IMR-90 (cell line): ENCODE results near the gene CORO1C. TPM values are rescaled to one million over a fixed set of nuclear protein-coding genes. Genes with fewer than 3 reads are reported as not detected.
A peak's percentile ranks its signal among the peaks of the same experiment; 100 is the strongest.

ENCODE experiments used
- ATAC-seq: fragments of 200-7000 bp; cut with Tn5 transposase; 2 replicates; pipeline ENCODE4 v1.9.1; 2020; ENCODE audit warnings: low read depth, mild to moderate bottlenecking, moderate library complexity
- BruUV-seq: library from RNA; stranded (reverse); fragments of 400-500 nt; replicated peaks from 2 replicates; lab custom pipeline; 2021; lab: Mats Ljungman, UMichigan
- CTCF ChIA-PET: fragments of 300-600 bp; formaldehyde crosslinking; extraction: SDS; loops from one replicate; lab custom pipeline; 2021; ENCODE audit warnings: antibody characterized with exemption; lab: Yijun Ruan, JAX
- POLR2A ChIA-PET: fragments of 300-600 bp; sonication (Branson Sonifier 250); formaldehyde crosslinking; loops from one replicate; lab custom pipeline; 2022; ENCODE audit warnings: antibody characterized with exemption; ENCODE audit not compliant: unreplicated experiment; lab: Charles Lee
- DNase-seq: peaks from one replicate; pipeline ENCODE4 v3.0.0; 2013
- H2AFZ ChIP-seq: replicated peaks from 2 replicates; pipeline ENCODE3; 2013; ENCODE audit warnings: low read length, mild to moderate bottlenecking; ENCODE audit not compliant: poor library complexity
- H2AK5ac ChIP-seq: 2 replicates; pipeline ENCODE4 v1.6.1; 2013; ENCODE audit warnings: low read depth, low read length, inconsistent platforms
- H2AK9ac ChIP-seq: replicated peaks from 2 replicates; pipeline ENCODE3; 2013; ENCODE audit warnings: mild to moderate bottlenecking, low read depth, low read length, moderate library complexity; ENCODE audit not compliant: poor library complexity
- H2BK120ac ChIP-seq: 2 replicates; pipeline ENCODE4 v1.6.1; 2013; ENCODE audit warnings: low read depth, low read length, inconsistent platforms
- H2BK15ac ChIP-seq: 3 replicates; pipeline ENCODE4 v1.6.1; 2013; ENCODE audit warnings: low read depth, low read length, inconsistent platforms
- H2BK20ac ChIP-seq: 2 replicates; pipeline ENCODE4 v1.6.1; 2013; ENCODE audit warnings: low read depth, mild to moderate bottlenecking, inconsistent platforms, low read length, moderate library complexity
- H2BK5ac ChIP-seq: 2 replicates; pipeline ENCODE4 v1.6.1; 2013; ENCODE audit warnings: mild to moderate bottlenecking, low read depth, low read length, inconsistent platforms; ENCODE audit not compliant: poor library complexity, severe bottlenecking
- H3K14ac ChIP-seq: replicated peaks from 2 replicates; pipeline ENCODE4 v1.6.1; 2013; ENCODE audit warnings: low read depth, low read length, inconsistent platforms
- H3K18ac ChIP-seq: 2 replicates; pipeline ENCODE4 v1.6.1; 2013; ENCODE audit warnings: low read depth, low read length, control low read depth
- H3K23ac ChIP-seq: 2 replicates; pipeline ENCODE4 v1.6.1; 2013; ENCODE audit warnings: low read depth, low read length, inconsistent platforms
- H3K27ac ChIP-seq: 2 replicates; pipeline ENCODE4 v1.5.1; 2013; ENCODE audit warnings: mild to moderate bottlenecking, control low read depth, low read length; ENCODE audit not compliant: insufficient read depth
- H3K27me3 ChIP-seq: 2 replicates; pipeline ENCODE4 v1.6.1; 2013; ENCODE audit warnings: low read length; ENCODE audit not compliant: control insufficient read depth, insufficient read depth
- H3K36me3 ChIP-seq: 2 replicates; pipeline ENCODE4 v1.6.1; 2013; ENCODE audit warnings: low read length, mixed read lengths; ENCODE audit not compliant: control insufficient read depth, insufficient read depth
- H3K4ac ChIP-seq: 2 replicates; pipeline ENCODE4 v1.6.1; 2013; ENCODE audit warnings: low read depth, low read length, inconsistent platforms
- H3K4me1 ChIP-seq: 2 replicates; pipeline ENCODE4 v1.6.1; 2013; ENCODE audit warnings: low read length, mixed read lengths; ENCODE audit not compliant: control insufficient read depth, insufficient read depth
- H3K4me2 ChIP-seq: 2 replicates; pipeline ENCODE4 v1.6.1; 2013; ENCODE audit warnings: low read depth, mild to moderate bottlenecking, control low read depth, low read length, moderate library complexity
- H3K4me3 ChIP-seq: 2 replicates; pipeline ENCODE4 v1.5.1; 2013; ENCODE audit warnings: low read depth, mild to moderate bottlenecking, control low read depth, low read length, moderate library complexity; ENCODE audit not compliant: insufficient read depth
- H3K56ac ChIP-seq: 2 replicates; pipeline ENCODE4 v1.6.1; 2013; ENCODE audit warnings: low read length, inconsistent platforms; ENCODE audit not compliant: insufficient read depth; ENCODE audit errors: extremely low read depth
- H3K79me1 ChIP-seq, 2 experiments: 2 replicates each; pipeline ENCODE4 v1.6.1; 2013; ENCODE audit warnings: low read length in 2 of 2, inconsistent platforms in 1 of 2, low read depth in 1 of 2
- H3K9ac ChIP-seq: 2 replicates; pipeline ENCODE4 v1.6.1; 2013; ENCODE audit warnings: low read depth, low read length, control low read depth
- H3K9me1 ChIP-seq: 2 replicates; pipeline ENCODE4 v1.6.1; 2013; ENCODE audit warnings: low read length, inconsistent platforms; ENCODE audit not compliant: insufficient read depth
- H3K9me3 ChIP-seq: 2 replicates; pipeline ENCODE4 v1.6.1; 2013; ENCODE audit warnings: low read length; ENCODE audit not compliant: control insufficient read depth, insufficient read depth
- H4K20me1 ChIP-seq: 2 replicates; pipeline ENCODE4 v1.6.1; 2013; ENCODE audit warnings: low read length, inconsistent platforms; ENCODE audit not compliant: insufficient read depth
- H4K5ac ChIP-seq: 2 replicates; pipeline ENCODE4 v1.6.1; 2013; ENCODE audit warnings: mild to moderate bottlenecking, low read depth, low read length, control low read depth
- H4K8ac ChIP-seq, 2 experiments: 2 replicates each; pipeline ENCODE4 v1.6.1; 2013; ENCODE audit warnings: low read depth in 2 of 2, low read length in 2 of 2, control low read depth in 1 of 2, inconsistent platforms in 1 of 2
- H4K91ac ChIP-seq: 2 replicates; pipeline ENCODE4 v1.6.1; 2013; ENCODE audit warnings: low read depth, low read length, inconsistent platforms; ENCODE audit not compliant: insufficient read depth
- CEBPB ChIP-seq: IDR thresholded peaks from 2 replicates; pipeline ENCODE4 v1.6.1; 2012; ENCODE audit warnings: low read depth, low read length, improper control_type of control experiment
- CHD1 ChIP-seq: IDR thresholded peaks from 2 replicates; pipeline ENCODE4 v1.6.1; 2012; ENCODE audit warnings: low read depth, low read length, improper control_type of control experiment
- MXI1 ChIP-seq: IDR thresholded peaks from 2 replicates; pipeline ENCODE4 v1.6.1; 2012; ENCODE audit warnings: low read depth, mild to moderate bottlenecking, low read length, moderate library complexity, borderline replicate concordance
- NFE2L2 ChIP-seq: fragments of 150-350 bp; IDR thresholded peaks from 2 replicates; pipeline ENCODE4 v1.6.1; 2016; ENCODE audit warnings: low read depth, mild to moderate bottlenecking, low read length
- POLR2A ChIP-seq: IDR thresholded peaks from 2 replicates; pipeline ENCODE4 v1.6.1; 2012; ENCODE audit warnings: mild to moderate bottlenecking, low read depth, low read length
- RAD21 ChIP-seq: IDR thresholded peaks from 2 replicates; pipeline ENCODE4 v1.6.1; 2012; ENCODE audit warnings: low read length, improper control_type of control experiment
- RCOR1 ChIP-seq: IDR thresholded peaks from 2 replicates; pipeline ENCODE4 v1.6.1; 2012; ENCODE audit warnings: mild to moderate bottlenecking, low read length, improper control_type of control experiment; ENCODE audit not compliant: insufficient replicate concordance
- RFX5 ChIP-seq: IDR thresholded peaks from 2 replicates; pipeline ENCODE4 v1.8.0; 2012; ENCODE audit warnings: low read depth, mild to moderate bottlenecking, low read length, moderate library complexity
- SMC3 ChIP-seq: fragments of 150-350 bp; IDR thresholded peaks from 2 replicates; pipeline ENCODE4 v1.6.1; 2016; ENCODE audit warnings: low read depth, mild to moderate bottlenecking, antibody characterized with exemption, low read length, moderate library complexity
- WGBS, 2 experiments: methylation state at CpG; one replicate each; pipeline versions ENCODE4 v1.1.5 to v1.1.7; 2013; ENCODE audit warnings: missing lambda C conversion rate in 2 of 2; ENCODE audit not compliant: insufficient read length in 1 of 2; ENCODE audit errors: extremely low coverage in 2 of 2; 5-methylcytosine and 5-hydroxymethylcytosine counted together
- dilution Hi-C: fragments of 300-500 bp; cut with HindIII; formaldehyde crosslinking; loops from one replicate; pipeline ENCODE4 v1.14.3; 2018; ENCODE audit warnings: low sequenced_read_pairs; ENCODE audit not compliant: unreplicated experiment
- in situ Hi-C: fragments of 300-500 bp; cut with MboI; formaldehyde crosslinking; loops from 3 replicates; pipeline ENCODE4 v1.14.3; 2019; ENCODE audit warnings: low sequenced_read_pairs, inconsistent platforms, mixed read lengths
- intact Hi-C: fragments of 100-400 bp; cut with micrococcal nuclease; formaldehyde crosslinking; loops from 2 replicates; pipeline ENCODE4 v1.10.0; 2022
- polyA plus RNA-seq, 3 experiments: library from polyadenylated mRNA; depleted of rRNA; stranded (reverse); fragments of >200 nt; gene quantifications; 2 replicates each; pipeline ENCODE4 v1.2.3, GENCODE V29; 2012; ENCODE audit warnings: low replicate concordance in 1 of 3
- total RNA-seq: library from RNA; depleted of rRNA; stranded (reverse); fragments of >200 nt; gene quantifications from 2 replicates; pipeline ENCODE4 v1.2.3, GENCODE V29; 2012
- TF ChIP-seq, protein P1 (sequence below): conservative IDR thresholded peaks from 2 replicates; pipeline ENCODE4 v1.5.1; 2012; ENCODE audit warnings: mild to moderate bottlenecking, low read depth, low read length, improper control_type of control experiment
- TF ChIP-seq, protein P2 (sequence below): fragments of 150-350 bp; IDR thresholded peaks from 2 replicates; pipeline ENCODE4 v1.6.1; 2016; ENCODE audit warnings: low read depth, mild to moderate bottlenecking, low read length, moderate library complexity, borderline replicate concordance

Gene CORO1C
- total and polyA plus RNA-seq, 2 of the 4 experiments (the other 2 are of a cell fraction): 675 to 1,100 TPM

DNA sequence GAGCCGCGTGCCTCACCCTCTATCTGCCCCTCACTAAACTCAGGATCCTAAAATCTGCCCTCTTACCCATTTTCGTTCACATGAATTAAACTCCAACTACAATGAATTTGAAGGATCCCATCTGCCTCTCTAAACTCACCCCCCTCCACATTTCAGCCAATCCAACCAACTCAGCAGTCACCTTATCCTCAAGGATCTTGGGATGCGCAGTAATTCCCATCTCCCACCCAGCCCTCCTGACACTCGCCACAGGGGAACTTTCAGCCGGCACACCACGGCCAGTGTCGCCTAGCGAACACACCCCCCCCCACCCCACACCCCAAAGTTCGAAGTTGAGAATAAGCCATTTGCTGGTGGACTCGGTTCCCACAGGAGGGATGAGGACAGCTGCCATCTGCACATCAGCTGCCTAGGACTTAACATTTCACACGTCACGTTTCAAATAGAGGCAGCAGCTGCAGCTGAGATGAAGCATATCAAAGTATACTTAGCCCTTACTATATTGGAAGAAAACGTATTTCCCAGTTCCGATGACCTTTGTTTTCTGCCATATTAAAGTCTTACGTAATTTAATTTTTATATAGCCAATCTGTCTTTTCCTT, 88.9 kb downstream of the CORO1C start:
- Histone ChIP-seq H3K9me1 (peaks cover 30% of the 10 kb centered on the region), H3K27me3 (no peaks in the 10 kb centered on the region), H3K4ac (no peak overlapping the region), H3K4me1 (peaks cover 17% of the 10 kb centered on the region), H3K36me3 (peaks cover 34% of the 10 kb centered on the region), H3K23ac (no peak overlapping the region), H2BK5ac (peak overlapping the region; percentile 4), H3K18ac (no peak overlapping the region), H4K20me1 (peaks cover 38% of the 10 kb centered on the region), H2BK20ac (no peak overlapping the region), H3K79me1 (peaks cover 35 to 70% of the 10 kb centered on the region in 2 experiments), H4K5ac (no peak overlapping the region), H3K27ac (no peak overlapping the region), H2BK15ac (no peak overlapping the region), H4K91ac (no peak overlapping the region), H2AK9ac (no peak overlapping the region), H3K9ac (no peak overlapping the region), H3K9me3 (no peaks in the 10 kb centered on the region), H2BK120ac (no peak overlapping the region), H3K4me2 (no peak overlapping the region), H3K56ac (no peak overlapping the region), H3K4me3 (no peak overlapping the region), H3K14ac (no peak overlapping the region; the same call in 1 of the 2 replicates), H2AFZ (no peak overlapping the region), H2AK5ac (no peak overlapping the region), H4K8ac (no peak overlapping the region)
- no peak for TF ChIP-seq NFE2L2
- no peak for TF ChIP-seq CHD1
- TF ChIP-seq POLR2A: no peak
- no peak for TF ChIP-seq SMC3
- TF ChIP-seq, protein P1, sequence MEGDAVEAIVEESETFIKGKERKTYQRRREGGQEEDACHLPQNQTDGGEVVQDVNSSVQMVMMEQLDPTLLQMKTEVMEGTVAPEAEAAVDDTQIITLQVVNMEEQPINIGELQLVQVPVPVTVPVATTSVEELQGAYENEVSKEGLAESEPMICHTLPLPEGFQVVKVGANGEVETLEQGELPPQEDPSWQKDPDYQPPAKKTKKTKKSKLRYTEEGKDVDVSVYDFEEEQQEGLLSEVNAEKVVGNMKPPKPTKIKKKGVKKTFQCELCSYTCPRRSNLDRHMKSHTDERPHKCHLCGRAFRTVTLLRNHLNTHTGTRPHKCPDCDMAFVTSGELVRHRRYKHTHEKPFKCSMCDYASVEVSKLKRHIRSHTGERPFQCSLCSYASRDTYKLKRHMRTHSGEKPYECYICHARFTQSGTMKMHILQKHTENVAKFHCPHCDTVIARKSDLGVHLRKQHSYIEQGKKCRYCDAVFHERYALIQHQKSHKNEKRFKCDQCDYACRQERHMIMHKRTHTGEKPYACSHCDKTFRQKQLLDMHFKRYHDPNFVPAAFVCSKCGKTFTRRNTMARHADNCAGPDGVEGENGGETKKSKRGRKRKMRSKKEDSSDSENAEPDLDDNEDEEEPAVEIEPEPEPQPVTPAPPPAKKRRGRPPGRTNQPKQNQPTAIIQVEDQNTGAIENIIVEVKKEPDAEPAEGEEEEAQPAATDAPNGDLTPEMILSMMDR: no peak
- no peak for TF ChIP-seq RAD21
- TF ChIP-seq, protein P2, sequence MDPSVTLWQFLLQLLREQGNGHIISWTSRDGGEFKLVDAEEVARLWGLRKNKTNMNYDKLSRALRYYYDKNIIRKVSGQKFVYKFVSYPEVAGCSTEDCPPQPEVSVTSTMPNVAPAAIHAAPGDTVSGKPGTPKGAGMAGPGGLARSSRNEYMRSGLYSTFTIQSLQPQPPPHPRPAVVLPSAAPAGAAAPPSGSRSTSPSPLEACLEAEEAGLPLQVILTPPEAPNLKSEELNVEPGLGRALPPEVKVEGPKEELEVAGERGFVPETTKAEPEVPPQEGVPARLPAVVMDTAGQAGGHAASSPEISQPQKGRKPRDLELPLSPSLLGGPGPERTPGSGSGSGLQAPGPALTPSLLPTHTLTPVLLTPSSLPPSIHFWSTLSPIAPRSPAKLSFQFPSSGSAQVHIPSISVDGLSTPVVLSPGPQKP: no peak
- TF ChIP-seq CEBPB: no peak
- no peak for TF ChIP-seq RFX5
- no peak for TF ChIP-seq RCOR1
- no peak for TF ChIP-seq MXI1
- in situ Hi-C loops (loop anchor here (10.0 to 25.0 kb wide), 2 partner anchors 292 to 445 kb away; partner anchors contain the start of genes ALKBH2 and UNG), intact Hi-C loops (no loop called here), dilution Hi-C loops (no loop called here)
- no TSS peak for BruUV-seq
- WGBS, 2 experiments: 77% methylated on average over 5 of the region's 16 CpGs; no CpG with 5 or more reads in 1 of the 2 experiments
- ATAC-seq (no peak), DNase-seq (no peak)
- ChIA-PET POLR2A (no interaction called here), CTCF (no interaction called here)
